HepG2 (cell line): ENCODE results near the gene RFX2. TPM values are rescaled to one million over a fixed set of nuclear protein-coding genes. Genes with fewer than 3 reads are reported as not detected.
A peak's percentile ranks its signal among the peaks of the same experiment; 100 is the strongest.

Experiments used
- BRD4 ChIP-seq: sonication (generic); formaldehyde crosslinking; IDR thresholded peaks from 2 replicates; pipeline ENCODE4 v1.4.0; 2020; ENCODE audit warnings: missing genetic modification reagents
- DNMT1 ChIP-seq: sonication (generic); formaldehyde crosslinking; IDR thresholded peaks from 2 replicates; pipeline ENCODE4 v1.5.1; 2020; ENCODE audit warnings: mild to moderate bottlenecking, missing genetic modification reagents
- ELF4 ChIP-seq: sonication (generic); formaldehyde crosslinking; IDR thresholded peaks from 2 replicates; pipeline ENCODE4 v1.5.0; 2020; ENCODE audit warnings: missing genetic modification reagents, mild to moderate bottlenecking, moderate library complexity, borderline replicate concordance
- HMGA1 ChIP-seq: sonication (generic); formaldehyde crosslinking; conservative IDR thresholded peaks from 2 replicates; pipeline ENCODE4 v1.4.0; 2020; ENCODE audit warnings: missing genetic modification reagents
- HNF1A ChIP-seq, 2 experiments: sonication (generic) in 1 of 2; formaldehyde crosslinking in 1 of 2; IDR thresholded peaks; 2 replicates each; pipeline versions ENCODE4 v1.4.0 to v1.6.1; 2016 to 2020; ENCODE audit warnings: borderline replicate concordance in 1 of 2, low read depth in 1 of 2, mild to moderate bottlenecking in 1 of 2, missing genetic modification reagents in 1 of 2
- JUND ChIP-seq: sonication (generic); formaldehyde crosslinking; IDR thresholded peaks from 2 replicates; pipeline ENCODE4 v1.8.0; 2022; ENCODE audit warnings: mild to moderate bottlenecking, missing genetic modification reagents
- MED1 ChIP-seq: sonication (generic); formaldehyde crosslinking; IDR thresholded peaks from 2 replicates; pipeline ENCODE4 v1.4.0; 2020; ENCODE audit warnings: missing genetic modification reagents
- NFIC ChIP-seq: IDR thresholded peaks from 2 replicates; pipeline ENCODE4 v1.6.1; 2012; ENCODE audit warnings: mild to moderate bottlenecking, low read length, inconsistent platforms
- NFKBIZ ChIP-seq: IDR thresholded peaks from 2 replicates; pipeline ENCODE4 v1.6.1; 2018; ENCODE audit warnings: missing genetic modification reagents, missing compliant biosample characterization
- PAX8 ChIP-seq: sonication (generic); formaldehyde crosslinking; IDR thresholded peaks from 2 replicates; pipeline ENCODE4 v1.8.0; 2022; ENCODE audit warnings: mild to moderate bottlenecking, missing genetic modification reagents, borderline replicate concordance
- RELA ChIP-seq: sonication (generic); formaldehyde crosslinking; IDR thresholded peaks from 2 replicates; pipeline ENCODE4 v1.4.0; 2020; ENCODE audit warnings: missing genetic modification reagents
- ZBTB20 ChIP-seq: sonication (generic); formaldehyde crosslinking; IDR thresholded peaks from 2 replicates; pipeline ENCODE4 v1.8.1; 2023; ENCODE audit warnings: missing genetic modification reagents, low read depth, mild to moderate bottlenecking, borderline replicate concordance
- ZBTB49 ChIP-seq: sonication (generic); formaldehyde crosslinking; IDR thresholded peaks from 2 replicates; pipeline ENCODE4 v1.4.0; 2020; ENCODE audit warnings: missing genetic modification reagents, borderline replicate concordance
- ZNF331 ChIP-seq: sonication (generic); formaldehyde crosslinking; IDR thresholded peaks from 2 replicates; pipeline ENCODE4 v1.4.0; 2020; ENCODE audit warnings: missing genetic modification reagents
- ZNF362 ChIP-seq: sonication (generic); formaldehyde crosslinking; IDR thresholded peaks from 2 replicates; pipeline ENCODE4 v1.4.0; 2020; ENCODE audit warnings: missing genetic modification reagents, mild to moderate bottlenecking, borderline replicate concordance
- polyA plus RNA-seq, 8 experiments: library from polyadenylated mRNA; depleted of rRNA in 3 of 8; stranded (reverse) in 7 of 8; unstranded in 1 of 8; fragments of >200 nt; fragmentation: Illumina TruSeq in 4 of 8; extraction: Trizol in 4 of 8; gene quantifications; 2 replicates each; pipeline versions ENCODE4 v1.2.1 to v1.2.3, GENCODE V29; 2011 to 2016; ENCODE audit warnings: low read depth in 4 of 8, missing spikeins in 1 of 8, mixed read lengths in 1 of 8; ENCODE audit not compliant: insufficient read depth in 1 of 8
- total RNA-seq, 5 experiments: library from RNA; depleted of rRNA; stranded (reverse); fragments of >200 nt; fragmentation: Illumina TruSeq; extraction: Trizol; gene quantifications; 2 replicates each; pipeline ENCODE4 v1.2.3, GENCODE V29; 2016; ENCODE audit warnings: low read depth in 1 of 5
- TF ChIP-seq, protein P1 (sequence below): sonication (generic); formaldehyde crosslinking; IDR thresholded peaks from 2 replicates; pipeline ENCODE4 v1.4.0; 2020; ENCODE audit warnings: missing genetic modification reagents, mild to moderate bottlenecking, borderline replicate concordance

Gene RFX2
- total and polyA plus RNA-seq, 2 of the 13 experiments (the other 11 are each of a cell fraction or from before 2014, with no cell fraction given) = 2.8 to 3.3 TPM

GRCh38 chr19:6021878-6022569, 88.3 kb downstream of the RFX2 start (continued):
- TF ChIP-seq ZBTB49 = no peak
- 0 out of 2 replicates have a peak, but pooled peaks have one; percentile 68 for TF ChIP-seq DNMT1 (CRISPR knock-in tag)
- TF ChIP-seq RELA (CRISPR knock-in tag) = no peak
- no peak for TF ChIP-seq NFIC
- TF ChIP-seq ZNF362 (CRISPR knock-in tag) = peak; percentile 24; the same call in 1 of the 2 replicates
- TF ChIP-seq BRD4 (CRISPR knock-in tag) = no peak
- TF ChIP-seq, protein P1, sequence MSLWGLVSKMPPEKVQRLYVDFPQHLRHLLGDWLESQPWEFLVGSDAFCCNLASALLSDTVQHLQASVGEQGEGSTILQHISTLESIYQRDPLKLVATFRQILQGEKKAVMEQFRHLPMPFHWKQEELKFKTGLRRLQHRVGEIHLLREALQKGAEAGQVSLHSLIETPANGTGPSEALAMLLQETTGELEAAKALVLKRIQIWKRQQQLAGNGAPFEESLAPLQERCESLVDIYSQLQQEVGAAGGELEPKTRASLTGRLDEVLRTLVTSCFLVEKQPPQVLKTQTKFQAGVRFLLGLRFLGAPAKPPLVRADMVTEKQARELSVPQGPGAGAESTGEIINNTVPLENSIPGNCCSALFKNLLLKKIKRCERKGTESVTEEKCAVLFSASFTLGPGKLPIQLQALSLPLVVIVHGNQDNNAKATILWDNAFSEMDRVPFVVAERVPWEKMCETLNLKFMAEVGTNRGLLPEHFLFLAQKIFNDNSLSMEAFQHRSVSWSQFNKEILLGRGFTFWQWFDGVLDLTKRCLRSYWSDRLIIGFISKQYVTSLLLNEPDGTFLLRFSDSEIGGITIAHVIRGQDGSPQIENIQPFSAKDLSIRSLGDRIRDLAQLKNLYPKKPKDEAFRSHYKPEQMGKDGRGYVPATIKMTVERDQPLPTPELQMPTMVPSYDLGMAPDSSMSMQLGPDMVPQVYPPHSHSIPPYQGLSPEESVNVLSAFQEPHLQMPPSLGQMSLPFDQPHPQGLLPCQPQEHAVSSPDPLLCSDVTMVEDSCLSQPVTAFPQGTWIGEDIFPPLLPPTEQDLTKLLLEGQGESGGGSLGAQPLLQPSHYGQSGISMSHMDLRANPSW (CRISPR knock-in tag) = no peak
- 0 out of 2 replicates have a peak, but pooled peaks have one; percentile 4 for TF ChIP-seq NFKBIZ
- no peak for TF ChIP-seq JUND
- TF ChIP-seq ZNF331 (CRISPR knock-in tag) = 0 out of 2 replicates have a peak, but pooled peaks have one; percentile 17
- TF ChIP-seq PAX8 (CRISPR knock-in tag) = 0 out of 2 replicates have a peak, but pooled peaks have one; percentile 44
- peak; percentile 44; the same call in 1 of the 2 replicates for TF ChIP-seq MED1 (CRISPR knock-in tag)
- TF ChIP-seq ZBTB20 (CRISPR knock-in tag) = no peak
- no peak for TF ChIP-seq HMGA1 (CRISPR knock-in tag)
- TF ChIP-seq ELF4 (CRISPR knock-in tag) = no peak
- no peak for TF ChIP-seq HNF1A (IDR thresholded peaks at IDR 0.05; ENCODE audit: low read depth)
- TF ChIP-seq HNF1A (CRISPR knock-in tag; IDR thresholded peaks at IDR 0.05; ENCODE audit: borderline replicate concordance) = peak; percentile 32; the same call in 1 of the 2 replicates
